Stimulated activated naive CD8-positive, alpha-beta T cell treated with anti-CD3 and anti-CD28 coated beads, Interleukin-15, Interleukin-2, amounts not matched to agents 100 U/mL and 50 U/mL, for 24 hours (primary cell): ENCODE data around the gene CLDN6.
A peak's percentile ranks its signal among the peaks of the same experiment; 100 is the strongest.

ENCODE experiments used
- ATAC-seq: fragments of 150-1000 bp; cut with Tn5 transposase; one replicate; pipeline ENCODE4 v1.10.0; 2021
- DNase-seq: peaks from one replicate; pipeline ENCODE4 v3.0.0; 2021

The CLDN6 gene

DNA sequence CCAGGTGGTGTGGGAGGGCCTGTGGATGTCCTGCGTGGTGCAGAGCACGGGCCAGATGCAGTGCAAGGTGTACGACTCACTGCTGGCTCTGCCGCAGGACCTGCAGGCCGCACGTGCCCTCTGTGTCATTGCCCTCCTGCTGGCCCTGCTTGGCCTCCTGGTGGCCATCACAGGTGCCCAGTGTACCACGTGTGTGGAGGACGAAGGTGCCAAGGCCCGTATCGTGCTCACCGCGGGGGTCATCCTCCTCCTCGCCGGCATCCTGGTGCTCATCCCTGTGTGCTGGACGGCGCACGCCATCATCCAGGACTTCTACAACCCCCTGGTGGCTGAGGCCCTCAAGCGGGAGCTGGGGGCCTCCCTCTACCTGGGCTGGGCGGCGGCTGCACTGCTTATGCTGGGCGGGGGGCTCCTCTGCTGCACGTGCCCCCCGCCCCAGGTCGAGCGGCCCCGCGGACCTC, 4.5 kb downstream of the CLDN6 start:
- no peak for ATAC-seq
- no peak for DNase-seq

DNA sequence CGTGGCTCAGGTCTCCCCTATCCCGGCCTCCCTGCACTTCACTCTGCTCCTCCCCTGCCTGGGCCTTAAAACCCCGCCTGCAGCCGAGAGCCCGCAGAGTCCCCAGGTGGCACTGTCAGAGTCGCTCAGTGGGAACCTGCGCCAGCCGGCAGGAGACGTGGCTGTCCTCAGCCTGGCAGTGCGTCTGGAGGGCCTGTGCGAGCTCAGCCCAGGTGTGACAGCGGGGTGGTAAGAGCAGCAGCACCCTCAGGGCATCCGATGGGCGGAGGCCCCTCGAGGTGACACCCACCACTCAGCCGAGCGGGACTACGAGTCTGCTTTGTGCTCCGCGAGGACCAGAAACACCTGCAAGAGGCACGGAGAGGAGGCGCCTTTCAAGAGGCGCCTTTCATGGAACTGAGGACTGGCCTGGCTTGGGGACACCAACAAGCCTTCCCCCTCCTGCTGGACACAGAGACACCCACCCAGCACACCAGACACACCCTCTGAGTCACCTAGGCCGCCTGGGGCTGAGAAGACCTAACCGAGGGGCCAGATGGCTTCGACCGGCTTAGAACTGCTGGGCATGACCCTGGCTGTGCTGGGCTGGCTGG, 5.1 kb downstream of the CLDN6 start, which contains the start of gene CLDN9:
Gene CLDN9, plus strand, starts transcription at position 96 of the 593 bp plus-strand sequence. Its CDS starts 440 bp downstream, at position 536.
- ATAC-seq = no peak
- no peak for DNase-seq

DNA sequence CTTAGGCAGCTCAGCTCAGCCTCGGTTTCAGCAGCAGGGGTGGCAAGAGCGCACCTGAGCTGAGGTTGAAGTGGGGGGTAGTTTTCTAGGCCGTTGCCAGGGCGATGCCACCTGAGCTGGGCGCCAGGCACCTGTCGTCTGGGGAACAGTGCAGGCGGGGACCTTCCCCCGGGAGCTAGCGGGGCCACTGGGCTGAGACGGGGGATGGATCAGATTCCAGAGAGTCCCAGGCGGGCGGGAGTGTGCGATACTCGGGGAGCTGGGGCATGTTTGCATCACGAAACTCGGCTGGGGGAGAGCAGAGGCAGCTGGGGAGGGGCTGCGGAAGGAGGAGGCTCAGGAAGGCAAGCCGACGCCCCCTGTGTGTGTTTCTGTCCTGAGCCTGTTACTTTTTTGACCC, 5.7 kb downstream of the CLDN6 start:
- ATAC-seq (no peak), DNase-seq (no peak)

DNA sequence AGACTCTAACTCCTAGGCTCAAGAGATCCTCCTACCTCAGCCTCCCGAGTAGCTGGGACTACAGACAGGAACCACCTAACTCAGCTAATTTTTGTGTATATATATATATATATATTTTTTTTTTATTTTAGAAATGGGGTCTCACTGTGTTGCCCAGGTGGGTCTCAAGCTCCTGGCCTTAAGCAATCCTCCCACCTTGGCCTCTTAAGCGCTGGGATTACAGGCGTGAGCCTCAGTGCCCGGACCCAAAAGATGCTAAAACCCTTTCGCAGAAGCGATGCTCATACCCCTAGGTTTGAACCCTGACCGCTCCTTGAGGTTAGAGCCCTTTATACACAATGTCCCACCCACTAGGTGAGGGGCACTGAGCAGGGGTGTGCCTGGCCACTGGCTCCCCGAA, 7.5 kb downstream of the CLDN6 start:
- ATAC-seq = no peak
- DNase-seq = no peak

DNA sequence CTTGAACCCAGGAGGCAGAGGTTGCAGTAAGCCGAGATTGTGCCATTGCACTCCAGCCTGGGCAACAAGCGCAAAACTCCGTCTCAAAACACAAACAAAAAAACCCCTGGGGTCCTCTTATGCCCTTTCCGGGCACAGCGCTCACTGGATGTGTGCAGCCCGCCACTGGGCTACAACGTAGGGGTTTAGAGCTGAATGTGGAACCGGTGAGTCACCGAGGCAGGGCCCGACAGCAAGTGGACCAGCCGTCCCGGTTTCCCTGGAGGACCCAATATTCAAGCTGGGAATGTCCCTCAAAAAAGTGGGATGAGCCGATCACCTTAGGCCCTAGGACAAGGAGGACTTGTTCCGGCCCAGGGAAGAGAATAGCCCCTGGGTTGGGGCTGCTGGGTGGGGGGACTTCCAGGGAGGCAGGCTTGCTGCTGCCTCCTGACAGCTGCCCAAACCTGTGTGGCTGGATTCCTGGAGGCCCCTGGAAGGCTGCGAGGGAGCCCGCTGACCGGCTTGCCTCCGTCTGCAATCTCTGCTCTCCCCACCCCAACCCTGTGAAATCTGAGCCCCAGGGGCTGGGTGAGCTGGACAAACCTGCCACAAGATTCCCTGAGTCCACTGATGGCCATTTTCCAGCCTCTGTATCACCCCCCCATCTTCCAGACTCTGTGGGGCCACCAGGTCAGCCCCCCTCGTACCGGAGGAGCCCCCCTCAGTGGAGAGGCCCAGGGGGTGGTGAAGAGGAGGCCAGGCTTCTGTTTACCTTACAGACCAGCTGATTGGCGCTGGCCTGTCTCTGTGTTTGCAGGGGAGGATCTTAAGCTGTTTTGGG, 8.2 kb downstream of the CLDN6 start:
- DNase-seq (no peak), ATAC-seq (no peak)

DNA sequence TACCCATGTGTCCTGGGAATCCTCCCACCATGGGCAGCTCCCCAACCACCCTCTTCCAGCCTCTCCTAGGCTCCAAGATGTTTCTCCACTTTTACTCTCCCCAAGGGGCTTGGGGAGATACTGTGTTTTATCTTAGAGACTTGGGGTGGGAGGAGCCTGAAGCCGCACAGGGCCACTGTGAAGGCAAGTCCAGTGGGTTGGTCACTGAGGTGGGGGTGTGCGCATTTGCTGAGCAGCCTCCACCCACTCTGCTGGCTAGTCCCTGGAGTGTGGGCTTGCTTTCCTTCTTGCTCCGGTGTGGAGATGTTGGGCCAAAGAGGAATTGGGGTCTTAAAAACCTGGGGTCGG, 9.3 kb downstream of the CLDN6 start:
- ATAC-seq = no peak
- DNase-seq = no peak

DNA sequence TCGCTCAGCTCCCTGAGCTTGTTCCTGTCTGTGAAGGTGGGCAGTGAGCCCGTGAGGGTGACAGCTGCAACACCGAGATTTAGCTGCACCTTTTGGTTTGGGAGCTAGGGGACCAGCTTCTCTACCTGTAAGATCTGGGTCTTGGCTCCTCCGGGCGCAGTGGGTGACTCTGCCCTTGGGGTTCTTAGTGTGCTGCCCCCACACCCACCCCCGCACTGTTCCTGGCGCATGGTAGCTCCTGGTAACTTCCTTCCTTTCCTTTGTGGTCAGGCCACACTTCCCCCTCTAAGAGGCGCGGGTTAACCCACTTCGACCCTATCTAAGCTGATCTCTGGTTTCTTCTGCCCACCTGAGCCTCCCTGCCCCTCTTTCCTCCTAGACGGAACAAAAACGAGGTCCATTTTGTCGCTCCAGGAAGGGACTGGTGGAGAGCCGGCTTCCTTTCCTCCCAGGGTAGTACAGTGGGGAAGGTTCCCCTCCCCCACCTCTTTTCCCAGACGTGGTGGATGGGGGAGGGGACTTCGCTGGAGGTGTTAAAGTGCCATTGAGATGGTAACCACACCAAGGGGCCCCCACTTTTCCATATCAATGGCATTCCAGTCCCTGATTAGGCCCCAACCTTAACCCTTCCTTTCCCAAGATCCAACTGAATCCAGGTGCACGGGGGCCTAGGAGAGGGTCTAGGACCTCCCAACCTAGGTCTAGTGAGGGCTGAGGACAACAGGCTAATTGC, 9.9 kb downstream of the CLDN6 start:
- ATAC-seq (no peak), DNase-seq (peak; percentile 25)

DNA sequence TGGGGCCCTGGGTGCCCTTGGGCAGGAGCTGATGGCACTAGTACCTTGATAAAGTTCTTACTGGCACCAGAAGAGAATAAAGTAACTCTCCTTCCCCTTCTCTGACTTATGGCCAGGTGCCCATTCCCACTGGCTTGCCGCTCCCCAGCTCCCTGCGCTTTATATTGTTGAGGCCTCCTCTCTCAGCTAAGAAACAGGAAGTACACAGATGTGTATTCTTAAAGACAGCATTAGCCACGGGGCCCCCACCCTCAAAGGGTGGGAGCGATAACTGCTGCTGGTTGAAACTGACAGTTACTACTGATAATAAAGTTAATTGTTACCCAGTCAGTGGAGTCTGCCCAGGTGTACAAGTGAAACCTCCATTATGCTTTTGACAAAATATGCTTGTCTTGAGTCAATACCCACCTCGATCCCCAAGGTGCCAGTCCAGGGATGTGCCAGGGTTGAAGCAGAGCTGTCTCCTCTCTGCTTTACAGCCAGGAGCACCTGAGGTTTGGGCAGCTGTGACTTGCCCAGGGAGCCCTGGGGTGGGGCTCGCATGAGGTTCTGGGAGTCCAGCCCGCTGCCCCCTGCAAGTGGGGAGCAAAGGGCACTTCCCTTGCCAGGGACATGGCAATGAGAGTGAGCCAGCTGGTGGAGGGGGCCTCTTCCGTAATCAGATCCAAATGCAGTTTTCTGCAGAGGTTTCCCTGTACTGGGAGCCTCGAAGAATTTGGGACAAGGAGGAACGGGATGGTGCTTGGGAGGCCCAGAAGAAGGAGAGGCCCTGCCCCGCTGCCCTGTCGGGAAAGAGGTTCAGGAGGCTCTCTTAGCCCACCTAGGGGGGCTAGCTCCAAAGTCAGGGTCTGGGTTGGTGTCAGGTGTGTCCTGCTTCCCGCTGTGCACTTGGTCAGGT, 10.7 kb downstream of the CLDN6 start:
- no peak for DNase-seq
- ATAC-seq = no peak

DNA sequence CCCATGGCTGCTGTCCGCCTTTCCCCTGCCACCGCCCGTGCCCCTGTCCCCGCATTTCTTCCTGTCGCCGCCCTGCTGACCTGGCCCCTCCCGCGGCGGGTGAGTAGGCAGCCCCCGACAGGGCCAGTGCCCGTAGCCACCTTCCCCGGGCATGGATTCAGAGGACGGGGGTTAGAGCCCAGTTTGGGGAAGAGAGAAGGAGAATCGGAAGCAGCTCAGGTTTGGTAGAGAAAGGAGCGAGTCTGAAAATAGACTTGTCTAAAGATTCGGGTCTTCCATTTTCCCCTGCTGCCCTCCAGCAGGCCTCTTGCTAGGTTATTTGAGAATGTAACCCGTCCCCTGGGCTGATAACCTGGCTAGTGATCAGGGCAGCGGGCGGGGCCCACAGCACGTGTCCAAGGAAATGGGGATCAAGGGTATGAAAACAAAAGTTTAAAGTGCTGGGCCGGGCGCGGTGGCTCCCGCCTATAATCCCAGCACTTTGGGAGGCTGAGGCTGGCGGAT, 13.2 kb downstream of the CLDN6 start:
- ATAC-seq = no peak
- DNase-seq = no peak

DNA sequence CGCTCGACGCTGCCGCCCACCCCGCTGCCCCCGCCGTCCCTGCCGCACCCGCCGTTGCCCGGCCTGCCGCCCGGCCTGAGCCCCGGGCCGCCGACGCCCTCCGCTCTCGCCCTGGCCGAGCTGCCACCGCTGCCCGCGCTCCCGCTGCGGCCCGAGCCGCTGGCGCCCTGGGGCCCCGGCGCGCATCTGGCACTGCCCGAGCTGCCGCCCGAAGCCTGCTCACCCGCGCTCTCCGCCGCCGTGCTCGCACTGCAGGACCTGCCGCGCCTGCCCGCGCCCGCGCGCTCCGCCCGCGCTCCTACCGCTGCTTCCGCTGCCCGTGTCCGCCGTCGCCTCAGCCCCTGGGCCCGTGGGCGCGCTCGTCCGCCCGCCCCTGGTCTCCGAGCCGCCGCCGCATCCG, 13.7 kb downstream of the CLDN6 start:
- DNase-seq (peak; percentile 31), ATAC-seq (no peak)

DNA sequence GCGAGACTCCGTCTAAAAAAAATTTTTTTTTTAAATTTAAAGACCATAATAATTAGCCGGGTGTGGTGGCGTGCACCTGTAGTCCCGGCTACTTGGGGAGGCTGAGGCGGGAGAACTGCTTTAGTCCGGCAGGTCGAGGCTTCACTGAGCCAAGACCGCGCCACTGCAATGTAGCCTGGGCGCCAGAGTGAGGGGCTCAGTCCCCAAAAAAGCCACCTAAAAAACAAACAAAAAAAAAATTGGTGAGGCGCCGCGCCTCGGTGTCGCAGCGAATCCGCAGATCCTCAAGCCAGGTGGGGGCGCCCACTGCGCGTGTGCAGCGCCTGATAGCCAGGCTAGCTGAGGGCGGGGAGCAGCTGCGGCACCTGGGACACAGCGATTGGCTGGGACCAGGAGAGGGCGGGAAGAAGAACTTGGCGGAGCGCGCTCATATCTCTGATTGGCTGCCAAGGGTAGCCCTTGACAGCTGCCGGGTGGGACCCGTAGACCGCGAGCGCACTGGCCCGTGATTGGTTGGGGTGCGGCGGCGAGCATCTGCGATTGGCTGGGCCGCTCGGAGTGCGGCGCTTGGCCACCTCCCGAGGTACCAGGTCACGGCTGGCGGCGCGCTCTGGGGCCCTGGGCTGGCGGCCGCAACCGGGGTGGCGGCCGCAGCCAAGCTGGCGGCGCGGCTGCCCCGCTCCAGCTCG, 14.3 kb downstream of the CLDN6 start:
- peak; percentile 95 for DNase-seq
- ATAC-seq = peak; percentile 99

DNA sequence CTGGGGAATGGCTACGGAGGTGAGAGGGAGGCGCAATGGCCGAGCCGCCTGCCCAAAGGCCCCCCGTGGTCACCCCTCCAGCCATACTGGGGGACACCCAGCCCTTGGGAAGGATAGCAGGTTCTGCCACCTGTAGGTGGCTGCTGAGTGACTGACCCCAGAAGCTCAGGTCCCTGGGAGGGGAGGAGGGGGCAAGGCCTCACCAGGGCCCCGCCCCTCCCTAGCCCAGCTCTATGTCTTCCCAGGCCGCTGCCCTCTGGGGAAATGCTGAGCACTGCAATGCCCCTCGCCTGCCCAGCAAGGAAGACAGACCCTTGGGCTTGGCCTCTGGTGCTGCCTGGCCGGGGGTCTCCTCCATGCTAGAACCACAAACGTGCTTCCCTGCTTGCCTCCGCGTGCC, 16.7 kb downstream of the CLDN6 start:
- ATAC-seq = no peak

DNA sequence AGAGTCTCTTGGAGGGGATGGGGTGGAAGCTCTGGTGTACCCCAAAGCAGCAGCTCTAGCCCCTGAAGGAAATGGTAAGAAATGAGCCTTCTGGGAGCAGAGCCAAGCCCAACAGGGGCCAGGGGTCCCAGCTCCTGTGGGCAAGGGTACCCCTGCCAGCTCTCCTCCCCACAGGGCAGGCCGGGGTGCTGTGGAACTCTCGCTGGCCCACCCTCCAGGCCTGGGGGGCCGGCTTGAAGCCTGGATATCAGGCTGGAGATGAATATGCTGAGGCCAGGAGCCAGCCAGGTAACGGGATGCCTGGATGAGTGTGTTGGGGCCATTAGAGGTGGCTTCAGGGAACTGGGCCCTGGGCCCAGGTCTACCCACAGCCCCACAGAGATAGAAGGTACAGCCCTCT, 17.4 kb downstream of the CLDN6 start:
- ATAC-seq (no peak), DNase-seq (no peak)

More for the DNA sequence above, 16.7 kb downstream of the CLDN6 start:
- no peak for DNase-seq

DNA sequence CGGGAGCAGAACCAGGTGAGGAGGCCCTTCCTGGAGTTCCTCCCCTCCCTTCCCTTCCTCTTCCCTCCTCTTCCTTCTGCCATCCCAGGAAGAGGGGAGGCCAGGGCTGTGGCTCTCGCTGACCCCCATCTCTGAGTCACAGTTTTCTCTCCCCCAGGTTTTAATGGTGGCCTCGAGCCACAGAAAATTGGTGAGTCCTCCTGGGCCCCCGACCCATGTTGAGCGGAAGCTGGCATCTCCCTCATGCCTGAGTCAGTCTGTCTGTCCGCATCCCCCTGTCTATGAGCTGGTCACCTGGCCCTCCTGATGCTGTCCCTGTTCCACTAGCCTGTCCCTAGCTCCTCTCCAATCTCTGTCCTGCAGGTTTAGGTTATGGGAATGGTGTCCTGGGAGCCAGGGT, 18.1 kb downstream of the CLDN6 start:
- ATAC-seq = no peak
- no peak for DNase-seq

DNA sequence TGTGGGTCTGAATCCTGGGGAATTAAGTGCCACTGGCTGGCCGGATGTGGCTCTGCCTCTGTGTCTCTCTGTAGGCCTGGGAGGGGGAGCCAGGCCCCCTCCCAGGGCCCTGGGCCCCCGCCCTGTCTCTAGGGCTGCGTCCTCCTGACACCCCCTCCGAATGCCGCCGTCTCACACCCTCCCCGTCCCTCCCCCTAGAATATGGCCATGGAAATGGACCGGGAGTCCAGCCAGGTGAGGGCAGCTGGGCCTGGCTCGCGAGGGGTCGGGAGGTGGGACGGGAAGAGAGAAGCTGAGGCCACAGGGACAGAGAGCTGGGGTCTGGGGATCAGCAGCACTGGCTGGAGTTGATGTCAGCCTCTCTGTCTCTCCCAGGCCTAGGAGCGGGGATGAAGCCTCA, 21.7 kb downstream of the CLDN6 start:
- ATAC-seq = no peak
- no peak for DNase-seq

DNA sequence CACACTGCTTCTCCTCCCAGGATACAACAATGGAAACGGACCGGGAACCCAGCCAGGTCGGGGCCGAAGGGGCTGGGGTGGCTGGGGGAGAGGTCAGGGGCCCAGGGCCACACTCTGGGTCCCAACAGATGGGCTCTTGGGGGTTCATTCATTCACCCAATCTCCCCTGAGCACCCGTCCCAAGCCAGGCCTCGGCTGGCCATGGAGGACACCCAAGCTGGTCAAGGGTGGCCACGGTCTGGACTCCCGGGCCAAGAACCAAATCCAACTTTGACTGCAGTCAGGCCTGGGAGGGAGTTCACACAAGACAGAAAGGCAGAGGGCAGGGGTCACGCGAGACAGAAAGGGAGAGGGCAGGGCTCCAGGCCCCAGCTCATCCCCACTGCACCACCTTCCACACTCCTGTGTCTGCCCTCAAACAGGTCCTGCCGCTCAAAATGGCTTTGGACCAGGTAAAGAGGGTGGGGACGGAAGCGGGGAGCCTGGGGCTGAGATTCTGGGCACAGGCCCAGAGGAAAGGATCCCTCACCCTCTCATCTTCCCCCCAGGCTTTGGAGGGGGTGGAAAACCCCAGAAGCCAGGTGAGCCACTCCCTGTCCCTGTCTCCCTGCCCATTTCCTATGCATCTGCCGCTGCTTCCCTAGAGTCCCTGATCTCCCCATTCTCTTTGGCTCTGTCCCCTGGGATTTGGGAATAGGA, 25.5 kb downstream of the CLDN6 start:
- DNase-seq (no peak), ATAC-seq (no peak)

DNA sequence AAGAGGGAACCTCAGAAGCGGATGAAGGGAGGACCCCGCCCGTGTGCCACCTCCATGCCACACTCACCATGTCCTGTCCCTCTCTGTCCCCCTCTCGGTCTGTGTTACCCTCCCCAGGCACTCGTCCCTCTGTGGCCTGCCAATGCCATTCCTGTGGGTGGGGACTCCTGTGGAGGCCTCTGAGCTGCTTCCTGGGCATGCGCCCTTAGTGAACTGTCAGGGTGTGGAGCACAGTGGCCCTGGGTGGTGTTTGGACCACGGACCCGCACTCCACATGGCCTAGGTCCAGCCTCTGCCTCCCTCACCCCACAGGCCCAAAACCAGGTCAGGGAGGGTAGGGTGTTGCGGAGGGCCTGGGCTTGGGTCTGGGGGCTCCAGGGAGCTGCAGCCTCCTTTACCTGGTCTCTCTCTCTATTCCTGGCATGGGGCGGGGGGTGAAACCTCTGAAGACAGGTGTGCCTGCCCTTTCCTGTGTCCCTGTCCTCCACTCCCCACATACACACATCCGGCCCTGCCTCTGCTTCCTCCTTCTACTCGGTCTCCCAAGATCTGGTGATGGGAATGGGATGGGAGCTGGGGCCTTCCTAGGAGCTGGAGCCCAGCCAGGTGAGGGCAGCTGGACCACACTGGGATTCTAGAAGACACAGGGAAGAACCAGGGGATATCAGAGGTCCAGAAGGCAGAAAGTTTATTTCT, 26.3 kb downstream of the CLDN6 start:
- ATAC-seq (no peak), DNase-seq (no peak)

DNA sequence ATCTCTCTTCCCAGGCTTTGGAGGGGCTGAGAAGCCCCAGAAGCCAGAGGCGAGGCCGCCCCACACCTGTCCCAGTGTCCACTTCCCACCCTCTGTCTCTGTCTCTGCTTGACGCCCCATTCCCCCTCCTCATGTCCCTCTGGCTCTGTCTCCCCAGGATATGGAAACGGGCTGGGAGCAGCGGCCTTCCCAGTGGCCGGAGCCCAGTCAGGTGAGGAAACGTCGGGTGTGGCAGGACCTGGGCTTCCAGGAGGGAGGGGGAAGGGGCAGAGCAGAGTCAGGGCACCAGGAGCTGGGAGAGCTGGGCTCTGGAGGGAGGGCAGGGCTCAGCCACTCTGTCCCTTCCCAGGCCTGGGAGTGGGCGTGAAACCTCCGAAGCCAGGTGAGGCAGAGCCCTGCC, 27.1 kb downstream of the CLDN6 start:
- ATAC-seq (no peak), DNase-seq (no peak)

DNA sequence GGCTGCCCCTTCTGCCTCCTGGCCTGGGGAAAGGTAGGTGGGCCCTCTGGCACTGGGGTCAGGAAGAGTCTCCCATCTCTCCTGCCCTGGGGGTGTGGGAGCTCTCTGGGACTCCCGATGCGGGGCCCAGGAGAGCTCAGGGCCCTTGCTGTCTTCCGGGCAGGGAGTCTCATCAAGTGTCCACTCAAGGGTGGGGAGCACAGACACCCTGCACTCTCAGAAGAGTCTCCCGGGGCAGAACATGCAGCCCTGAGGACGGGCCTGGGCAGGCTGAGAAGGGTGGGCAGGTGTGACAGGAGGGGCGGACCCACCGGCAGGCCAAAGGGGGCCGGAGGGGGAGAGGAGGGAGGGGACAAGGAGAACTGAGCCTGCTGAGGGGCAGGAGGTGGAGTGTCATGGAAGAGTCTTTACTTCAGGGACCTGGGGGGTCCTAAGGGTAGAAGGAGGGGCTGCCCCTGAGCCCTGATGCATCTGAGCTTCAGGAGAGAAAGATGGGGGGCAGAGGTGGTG, 29.3 kb downstream of the CLDN6 start:
- ATAC-seq (no peak), DNase-seq (no peak)

DNA sequence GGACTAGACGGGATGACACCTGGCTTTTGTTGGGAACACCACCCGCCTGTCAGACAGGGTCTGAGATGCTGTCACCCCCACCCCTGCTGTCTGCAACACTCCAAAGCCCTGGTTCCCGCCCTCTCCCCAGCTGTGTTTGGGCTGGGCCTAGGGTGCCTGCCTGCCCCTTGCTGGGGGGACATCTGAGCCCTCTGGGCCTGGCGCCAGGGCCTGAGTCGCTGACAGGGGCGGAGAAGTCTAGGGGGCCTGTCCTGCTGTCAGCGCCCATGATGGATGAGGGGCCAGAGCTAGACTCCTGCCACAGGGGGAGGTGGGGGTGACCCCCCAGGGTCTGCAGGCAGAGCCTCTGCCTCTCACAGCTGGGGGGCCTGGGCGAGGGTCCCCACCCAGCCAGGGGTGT, 30.1 kb downstream of the CLDN6 start:
- no peak for DNase-seq
- no peak for ATAC-seq
